GM12873 (cell line): ENCODE measurements around the gene ADGRB3.

Experiments used
- CTCF ChIP-seq: IDR thresholded peaks from 2 replicates; pipeline ENCODE4 v1.5.1; 2012; ENCODE audit warnings: low read depth, mild to moderate bottlenecking, moderate library complexity, low read length, control low read depth; ENCODE audit not compliant: insufficient read depth; ENCODE audit errors: missing control alignments

The ADGRB3 gene

GRCh38 chr6:69286331-69286730 is 651.2 kb downstream of the ADGRB3 start:
- TF ChIP-seq CTCF: no peak

GRCh38 chr6:69289689-69290495 is 654.8 kb downstream of the ADGRB3 start:
- TF ChIP-seq CTCF: no peak

- no peak for TF ChIP-seq CTCF
These were observed 658.4 kb downstream of the ADGRB3 start for GRCh38 chr6:69293471-69293870.

- TF ChIP-seq CTCF: no peak
These were observed 659.3 kb downstream of the ADGRB3 start for GRCh38 chr6:69294407-69294806.

- no peak for TF ChIP-seq CTCF
These were observed 659.8 kb downstream of the ADGRB3 start for GRCh38 chr6:69294862-69295261.

GRCh38 chr6:69303382-69303781 is 668.3 kb downstream of the ADGRB3 start:
- TF ChIP-seq CTCF: no peak

GRCh38 chr6:69305456-69305855 is 670.4 kb downstream of the ADGRB3 start:
- no peak for TF ChIP-seq CTCF

GRCh38 chr6:69308584-69308983 is 673.5 kb downstream of the ADGRB3 start:
- TF ChIP-seq CTCF: no peak
